Measurements from ENCODE around the gene DENND4C. TPM values are rescaled to one million over a fixed set of nuclear protein-coding genes. Genes with fewer than 3 reads are reported as not detected.
"Not testable (repeated sequence)": the region's sequence is repeated elsewhere in the genome, so short reads cannot be mapped to it uniquely, and the experiment has no call there.

The DENND4C gene
- total RNA-seq, 1 donor from 2014 or later, result 31.4 TPM

DNA sequence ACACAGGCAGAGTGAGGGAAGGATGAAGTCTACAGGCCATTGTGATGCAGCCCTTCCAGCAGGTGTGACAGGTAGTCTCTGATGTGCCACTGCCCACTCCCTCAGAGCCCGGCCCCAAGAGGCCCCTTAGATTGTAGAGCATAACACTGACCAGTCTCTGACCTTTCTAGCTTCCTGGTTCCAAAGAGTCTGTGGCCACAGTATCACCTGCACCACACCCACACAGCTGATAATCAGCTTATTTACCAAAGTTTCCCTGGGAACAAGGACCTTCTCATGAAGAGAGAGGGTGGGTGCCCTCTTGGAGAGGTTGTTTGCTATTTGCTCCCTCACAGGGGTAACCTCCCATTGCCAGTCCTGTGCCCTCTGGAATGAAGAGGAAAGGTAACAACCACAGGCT lies 167.4 kb downstream of the DENND4C start:
- TF ChIP-seq, protein P1, sequence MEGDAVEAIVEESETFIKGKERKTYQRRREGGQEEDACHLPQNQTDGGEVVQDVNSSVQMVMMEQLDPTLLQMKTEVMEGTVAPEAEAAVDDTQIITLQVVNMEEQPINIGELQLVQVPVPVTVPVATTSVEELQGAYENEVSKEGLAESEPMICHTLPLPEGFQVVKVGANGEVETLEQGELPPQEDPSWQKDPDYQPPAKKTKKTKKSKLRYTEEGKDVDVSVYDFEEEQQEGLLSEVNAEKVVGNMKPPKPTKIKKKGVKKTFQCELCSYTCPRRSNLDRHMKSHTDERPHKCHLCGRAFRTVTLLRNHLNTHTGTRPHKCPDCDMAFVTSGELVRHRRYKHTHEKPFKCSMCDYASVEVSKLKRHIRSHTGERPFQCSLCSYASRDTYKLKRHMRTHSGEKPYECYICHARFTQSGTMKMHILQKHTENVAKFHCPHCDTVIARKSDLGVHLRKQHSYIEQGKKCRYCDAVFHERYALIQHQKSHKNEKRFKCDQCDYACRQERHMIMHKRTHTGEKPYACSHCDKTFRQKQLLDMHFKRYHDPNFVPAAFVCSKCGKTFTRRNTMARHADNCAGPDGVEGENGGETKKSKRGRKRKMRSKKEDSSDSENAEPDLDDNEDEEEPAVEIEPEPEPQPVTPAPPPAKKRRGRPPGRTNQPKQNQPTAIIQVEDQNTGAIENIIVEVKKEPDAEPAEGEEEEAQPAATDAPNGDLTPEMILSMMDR (conservative IDR thresholded peaks at IDR 0.05; ENCODE audit: low read depth, low read length), result no peak
- no peak for DNase-seq (ENCODE audit: low read depth)
- H3K4me3 ChIP-seq (ENCODE audit: low read depth, low read length), result no peak overlapping the region

DNA sequence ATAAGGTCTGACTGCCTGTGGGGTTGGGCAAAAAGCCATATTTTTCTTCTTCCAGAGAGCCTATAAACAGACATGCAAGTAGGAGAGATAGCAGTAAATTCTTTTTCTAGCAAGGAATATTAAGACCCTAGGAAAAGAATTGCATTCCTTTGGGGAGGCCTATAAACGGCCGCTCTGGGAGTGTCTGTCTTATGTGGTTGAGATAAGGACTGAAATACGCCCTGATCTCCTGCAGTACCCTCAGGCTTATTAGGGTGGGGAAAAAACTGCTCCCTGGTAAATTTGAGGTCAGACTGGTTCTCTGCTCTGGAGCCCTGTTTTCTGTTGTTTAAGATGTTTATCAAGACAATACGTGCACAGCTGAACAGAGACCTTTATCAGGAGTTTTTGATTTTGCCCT lies 172.7 kb downstream of the DENND4C start:
- H3K4me3 ChIP-seq (ENCODE audit: low read depth, low read length); DNase-seq (ENCODE audit: low read depth): not testable (repeated sequence)

- H3K4me3 ChIP-seq (ENCODE audit: low read depth, low read length), result no peak overlapping the region
Observed at GRCh38 chr9:19404283-19405075, 174.0 kb downstream of the DENND4C start.

GRCh38 chr9:19405771-19406170 lies 175.3 kb downstream of the DENND4C start:
- TF ChIP-seq, protein P1 (conservative IDR thresholded peaks at IDR 0.05; ENCODE audit: low read depth, low read length), result no peak
- DNase-seq (ENCODE audit: low read depth), result no peak

More at GRCh38 chr9:19404283-19405075, 174.0 kb downstream of the DENND4C start:
- TF ChIP-seq, protein P1 (conservative IDR thresholded peaks at IDR 0.05; ENCODE audit: low read depth, low read length), result no peak
- DNase-seq (ENCODE audit: low read depth), result no peak

DNA sequence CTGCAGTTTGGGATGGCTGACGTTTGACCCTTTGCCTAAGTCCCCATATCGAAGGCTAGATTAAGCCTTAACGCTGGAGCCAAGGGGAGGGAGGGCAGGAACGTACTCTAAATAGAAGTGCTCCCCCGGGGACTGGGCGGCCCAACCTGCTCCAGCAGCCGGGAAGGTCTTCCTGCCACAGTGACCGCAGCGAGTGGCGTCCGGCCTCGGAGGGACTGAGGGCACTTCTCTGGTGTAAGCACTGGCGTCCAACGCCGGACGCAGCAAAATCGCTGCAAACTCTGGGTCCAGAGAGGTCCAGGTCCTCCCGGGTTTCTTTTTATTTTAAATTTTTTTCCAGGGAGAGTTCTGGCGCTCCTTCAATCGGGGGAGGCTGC lies 177.8 kb downstream of the DENND4C start:
- TF ChIP-seq, protein P1 (conservative IDR thresholded peaks at IDR 0.05; ENCODE audit: low read depth, low read length), result no peak
- no peak for DNase-seq (ENCODE audit: low read depth)
- peak overlapping the region; percentile 85 for H3K4me3 ChIP-seq (ENCODE audit: low read depth, low read length)

More at GRCh38 chr9:19405771-19406170, 175.3 kb downstream of the DENND4C start:
- H3K4me3 ChIP-seq (ENCODE audit: low read depth, low read length), result no peak overlapping the region

- TF ChIP-seq, protein P1 (conservative IDR thresholded peaks at IDR 0.05; ENCODE audit: low read depth, low read length), result peak; percentile 17
- H3K4me3 ChIP-seq (ENCODE audit: low read depth, low read length), result peak within 1 kb of the TSS; percentile 85
- DNase-seq (ENCODE audit: low read depth), result no peak
Observed at GRCh38 chr9:19408693-19409400, 178.4 kb downstream of the DENND4C start, which contains the start of gene ACER2. Gene ACER2 (plus strand): TSS chr9:19409009. CDS start chr9:19409085, 76 bp downstream.

GRCh38 chr9:19409401-19410194 lies 179.1 kb downstream of the DENND4C start:
- no peak for DNase-seq (ENCODE audit: low read depth)
- H3K4me3 ChIP-seq (ENCODE audit: low read depth, low read length), result peak overlapping the region; percentile 85
- TF ChIP-seq, protein P1 (conservative IDR thresholded peaks at IDR 0.05; ENCODE audit: low read depth, low read length), result no peak

Measured in epithelial cell of proximal tubule (primary cell).